Kidney (tissue), 14 donors: ENCODE measurements around the gene ISL2. TPM values are rescaled to one million over a fixed set of nuclear protein-coding genes. Genes with fewer than 3 reads are reported as not detected.

ENCODE experiments used
- DNase-seq, 5 donors: peaks; one replicate each; pipeline ENCODE4 v3.0.0-alpha.2; 2013 to 2020
- FAIRE-seq: peaks from 2 replicates; lab custom pipeline; 2012; peaks lifted over from hg19 to GRCh38; lab: Jason Lieb, UNC
- H3K27ac ChIP-seq, 2 donors: one replicate each; pipeline ENCODE4 v1.7.0; 2013; ENCODE audit warnings: low read depth in 2 of 2, low read length in 2 of 2, inconsistent platforms in 1 of 2
- H3K27me3 ChIP-seq: one replicate; pipeline ENCODE4 v1.7.1; 2013; ENCODE audit warnings: low read length, inconsistent platforms; ENCODE audit not compliant: control insufficient read depth, insufficient read depth
- H3K36me3 ChIP-seq, 3 donors: one replicate each; pipeline versions ENCODE4 v1.7.0 to v1.7.1; 2013; ENCODE audit warnings: low read length in 3 of 3, control low read depth in 1 of 3, inconsistent platforms in 1 of 3; ENCODE audit not compliant: insufficient read depth in 3 of 3, control insufficient read depth in 2 of 3
- H3K4me1 ChIP-seq, 3 donors: one replicate each; pipeline versions ENCODE4 v1.7.0 to v1.7.1; 2013; ENCODE audit warnings: low read length in 3 of 3, inconsistent platforms in 1 of 3, low read depth in 1 of 3; ENCODE audit not compliant: control insufficient read depth in 2 of 3, insufficient read depth in 2 of 3
- H3K4me3 ChIP-seq, 3 donors: one replicate each; pipeline versions ENCODE4 v1.7.0 to v1.8.1; 2013; ENCODE audit warnings: low read length in 3 of 3, control low read depth in 1 of 3, inconsistent platforms in 1 of 3
- H3K9ac ChIP-seq, 3 donors: one replicate each; pipeline versions ENCODE4 v1.7.0 to v1.7.1; 2013; ENCODE audit warnings: low read length in 3 of 3, control low read depth in 1 of 3, inconsistent platforms in 1 of 3
- H3K9me3 ChIP-seq, 3 donors: one replicate each; pipeline versions ENCODE4 v1.7.0 to v1.7.1; 2013; ENCODE audit warnings: low read length in 3 of 3, control low read depth in 1 of 3, inconsistent platforms in 1 of 3; ENCODE audit not compliant: control insufficient read depth in 2 of 3, insufficient read depth in 1 of 3
- CTCF ChIP-seq: IDR thresholded peaks from 3 replicates; pipeline ENCODE4 v1.5.1; 2012; ENCODE audit warnings: mild to moderate bottlenecking, moderate library complexity, borderline replicate concordance; ENCODE audit not compliant: insufficient read depth; ENCODE audit errors: extremely low read depth
- intact Hi-C: fragments of 100-400 bp; cut with DNase I; formaldehyde crosslinking; loops from one replicate; pipeline ENCODE4 v1.11.1; 2022
- polyA plus RNA-seq: library from polyadenylated mRNA; stranded (reverse); fragments of 350-450 nt; fragmentation: Illumina TruSeq; extraction: RNeasy Lipid Tissue Mini Kit (QIAGEN cat#74804); gene quantifications from one replicate; pipeline ENCODE4 v1.2.3, GENCODE V29; 2014; ENCODE audit warnings: low read depth, low replicate concordance; ENCODE audit not compliant: insufficient read depth
- total RNA-seq: library from RNA; stranded (reverse); fragmentation: NEBNext Ultra II Directional; extraction: Animal tissue kit (Norgen Biotek cat#: 25700); gene quantifications from one replicate; pipeline ENCODE4 v1.2.1, GENCODE V29; 2021
- donor health status: control.
- donor health status: control.
- donor health status: control.
- donor health status: control.
- donor health status: control.
- donor health status: DM: yes; HTN: yes; CAD: no.
- donor health status: Normal renal cell carcinoma (clear cell type).

The ISL2 gene
- total and polyA plus RNA-seq, 2 donors from 2014 or later, result 0.44 TPM; not detected in 1

- no peak overlapping the region for H3K27ac ChIP-seq
- no peak overlapping the region for H3K4me3 ChIP-seq
- FAIRE-seq, result no peak
These were observed 9.0 kb downstream of the ISL2 start for GRCh38 chr15:76345583-76345879.

GRCh38 chr15:76345880-76346668, 9.5 kb downstream of the ISL2 start:
- DNase-seq, result peak in 4 of 5 donors; percentile 39 to 58 (median 48)

More at GRCh38 chr15:76345583-76345879, 9.0 kb downstream of the ISL2 start:
- no peak for DNase-seq
- intact Hi-C loops, result no loop called here
- Histone ChIP-seq H3K9ac (no peak overlapping the region), H3K4me1 (peaks cover 0 to 9% (median under 1%) of the 10 kb centered on the region in 3 donors), H3K27me3 (peaks cover 61% of the 10 kb centered on the region), H3K36me3 (no peaks in the 10 kb centered on the region), H3K9me3 (peaks cover 0 to 5% (median 0%) of the 10 kb centered on the region in 3 donors)
- no peak for TF ChIP-seq CTCF

DNA sequence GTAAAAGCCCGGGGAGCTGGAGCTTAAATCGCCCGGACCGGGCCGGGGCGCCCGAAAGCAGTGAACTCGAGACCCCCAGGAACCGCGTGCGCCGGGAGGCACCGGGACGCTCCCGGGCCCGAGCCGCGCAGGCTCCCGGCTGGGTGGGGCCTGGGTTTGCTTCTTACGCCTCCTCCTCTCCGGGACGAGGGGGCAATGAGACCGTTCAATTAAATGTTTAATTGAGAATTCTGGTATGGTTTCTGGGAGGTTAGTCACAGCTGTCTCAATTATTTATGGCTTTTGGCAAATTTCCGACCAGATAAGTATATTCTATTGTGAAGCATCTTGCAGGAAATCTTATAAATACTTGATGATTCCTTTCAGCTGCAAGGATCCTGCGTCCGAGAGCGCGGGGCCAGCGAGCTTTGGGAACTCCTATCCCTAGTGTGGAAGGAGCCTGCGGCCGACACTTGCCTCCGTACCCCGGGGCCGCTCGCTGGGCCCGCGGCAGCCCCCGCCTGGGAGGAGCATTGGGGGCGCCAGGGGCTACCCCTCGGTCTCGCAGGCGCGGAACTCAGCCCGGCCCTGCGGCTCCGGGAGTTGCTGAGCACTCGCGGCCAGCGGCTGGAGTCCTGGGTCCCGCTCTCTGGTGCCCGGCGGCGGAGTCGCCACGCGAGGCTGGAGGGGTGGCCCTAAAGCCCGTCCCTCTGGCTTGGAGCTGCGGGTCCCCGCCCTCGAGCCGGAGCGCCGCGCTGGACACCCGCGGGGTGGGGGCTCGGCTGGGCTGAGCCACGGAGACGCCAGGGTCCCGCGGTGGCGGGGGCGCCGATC, 10.3 kb downstream of the ISL2 start:
- Histone ChIP-seq H3K36me3 (no peaks in the 10 kb centered on the region), H3K9me3 (peaks cover 0 to 5% (median 0%) of the 10 kb centered on the region in 3 donors), H3K27me3 (peaks cover 51% of the 10 kb centered on the region), H3K27ac (no peak overlapping the region), H3K4me3 (peak overlapping the region in 2 of 3 donors; percentile 9 to 19), H3K4me1 (peaks cover 0 to under 1% (median 0%) of the 10 kb centered on the region in 3 donors), H3K9ac (no peak overlapping the region)
- intact Hi-C loops, result no loop called here
- peak in 4 of 5 donors; percentile 31 to 62 (median 60) for DNase-seq
- no peak for TF ChIP-seq CTCF
- no peak for FAIRE-seq

More at GRCh38 chr15:76345880-76346668, 9.5 kb downstream of the ISL2 start:
- intact Hi-C loops, result no loop called here
- H3K4me3 ChIP-seq, result peak overlapping the region in 1 of 3 donors; percentile 9
- H3K4me1 ChIP-seq, result peaks cover 0 to 4% (median 0%) of the 10 kb centered on the region in 3 donors
- no peak overlapping the region for H3K27ac ChIP-seq
- peaks cover 56% of the 10 kb centered on the region for H3K27me3 ChIP-seq
- no peak for FAIRE-seq
- peaks cover 0 to 5% (median 0%) of the 10 kb centered on the region in 3 donors for H3K9me3 ChIP-seq
- TF ChIP-seq CTCF, result no peak
- no peaks in the 10 kb centered on the region for H3K36me3 ChIP-seq
- H3K9ac ChIP-seq, result no peak overlapping the region
